Measurements from ENCODE around the gene CPPED1. TPM values are rescaled to one million over a fixed set of nuclear protein-coding genes. Genes with fewer than 3 reads are reported as not detected.

Gene CPPED1
- total and polyA plus RNA-seq, 8 donors, result 9.1 to 33.3 (median 9.8) TPM

DNA sequence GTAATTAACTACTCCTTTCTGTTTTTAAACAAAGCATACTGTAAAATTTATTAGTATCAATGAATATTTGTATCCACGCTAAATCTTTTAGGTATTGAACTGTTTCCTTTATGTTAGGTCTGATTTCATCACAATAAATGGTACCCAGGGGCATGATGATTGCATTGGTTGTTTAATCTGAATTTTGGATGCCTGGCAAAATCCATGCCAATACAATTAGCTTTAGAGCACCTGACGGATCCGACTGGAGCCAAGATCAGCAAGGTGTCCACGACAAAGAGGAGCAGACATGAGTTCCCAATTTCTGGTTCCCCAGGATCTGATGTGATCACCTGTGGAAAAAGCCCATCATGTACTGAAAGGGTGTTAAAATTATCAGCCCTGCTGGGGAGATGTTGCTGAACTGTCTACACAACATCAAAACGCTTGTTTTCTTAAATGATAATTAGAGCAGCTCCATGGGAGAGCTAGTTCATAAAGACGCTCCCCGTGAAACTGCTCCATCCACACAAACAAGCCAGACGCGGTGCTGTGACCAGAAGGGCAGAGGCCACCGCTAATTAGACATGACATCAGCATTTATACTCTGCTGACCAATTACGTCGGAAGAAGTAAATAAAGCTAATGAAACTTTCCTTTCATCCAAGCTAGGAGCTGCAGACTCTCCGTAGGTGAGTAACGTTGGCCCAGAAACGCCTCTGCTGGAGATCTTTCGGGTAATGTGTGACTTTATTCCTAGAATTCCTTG is 151.7 kb downstream of the CPPED1 start:
- Histone ChIP-seq H3K27ac (no peak overlapping the region), H3K9me3 (no peaks in the 10 kb centered on the region), H3K27me3 (no peaks in the 10 kb centered on the region), H3K36me3 (no peaks in the 10 kb centered on the region), H3K4me3 (no peak overlapping the region), H3K4me1 (no peaks in the 10 kb centered on the region)
- no peak for ATAC-seq
- DNase-seq, result no peak
- intact Hi-C loops (cut with DNase I), result no loop called here
- TF ChIP-seq, protein P1, sequence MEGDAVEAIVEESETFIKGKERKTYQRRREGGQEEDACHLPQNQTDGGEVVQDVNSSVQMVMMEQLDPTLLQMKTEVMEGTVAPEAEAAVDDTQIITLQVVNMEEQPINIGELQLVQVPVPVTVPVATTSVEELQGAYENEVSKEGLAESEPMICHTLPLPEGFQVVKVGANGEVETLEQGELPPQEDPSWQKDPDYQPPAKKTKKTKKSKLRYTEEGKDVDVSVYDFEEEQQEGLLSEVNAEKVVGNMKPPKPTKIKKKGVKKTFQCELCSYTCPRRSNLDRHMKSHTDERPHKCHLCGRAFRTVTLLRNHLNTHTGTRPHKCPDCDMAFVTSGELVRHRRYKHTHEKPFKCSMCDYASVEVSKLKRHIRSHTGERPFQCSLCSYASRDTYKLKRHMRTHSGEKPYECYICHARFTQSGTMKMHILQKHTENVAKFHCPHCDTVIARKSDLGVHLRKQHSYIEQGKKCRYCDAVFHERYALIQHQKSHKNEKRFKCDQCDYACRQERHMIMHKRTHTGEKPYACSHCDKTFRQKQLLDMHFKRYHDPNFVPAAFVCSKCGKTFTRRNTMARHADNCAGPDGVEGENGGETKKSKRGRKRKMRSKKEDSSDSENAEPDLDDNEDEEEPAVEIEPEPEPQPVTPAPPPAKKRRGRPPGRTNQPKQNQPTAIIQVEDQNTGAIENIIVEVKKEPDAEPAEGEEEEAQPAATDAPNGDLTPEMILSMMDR (IDR thresholded peaks at IDR 0.05), result no peak

DNA sequence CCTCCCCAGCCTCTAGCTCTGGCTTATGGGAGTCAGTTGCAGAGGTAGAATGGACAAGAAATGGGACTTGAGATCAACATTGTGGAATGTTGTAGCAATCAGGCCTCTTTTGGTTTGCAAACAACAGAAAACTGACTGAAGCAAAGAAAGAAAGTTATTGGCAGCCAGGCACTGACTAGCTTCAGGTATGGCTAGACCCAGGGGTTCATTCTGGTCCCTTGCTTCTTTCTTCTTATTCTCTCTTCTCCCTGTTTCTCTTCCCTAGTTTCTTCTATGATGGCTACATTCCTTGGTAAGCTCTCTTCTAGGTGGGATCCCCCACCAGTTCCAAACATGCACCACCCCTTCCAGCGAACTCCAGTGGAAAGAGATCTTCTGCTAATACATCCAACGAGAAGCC is 154.3 kb downstream of the CPPED1 start:
- Histone ChIP-seq H3K27ac (no peak overlapping the region), H3K27me3 (no peaks in the 10 kb centered on the region), H3K36me3 (no peaks in the 10 kb centered on the region), H3K9me3 (no peaks in the 10 kb centered on the region), H3K4me3 (no peak overlapping the region), H3K4me1 (no peaks in the 10 kb centered on the region)
- DNase-seq (no peak), ATAC-seq (no peak)
- intact Hi-C loops (cut with DNase I), result no loop called here
- TF ChIP-seq, protein P1 (IDR thresholded peaks at IDR 0.05), result no peak

DNA sequence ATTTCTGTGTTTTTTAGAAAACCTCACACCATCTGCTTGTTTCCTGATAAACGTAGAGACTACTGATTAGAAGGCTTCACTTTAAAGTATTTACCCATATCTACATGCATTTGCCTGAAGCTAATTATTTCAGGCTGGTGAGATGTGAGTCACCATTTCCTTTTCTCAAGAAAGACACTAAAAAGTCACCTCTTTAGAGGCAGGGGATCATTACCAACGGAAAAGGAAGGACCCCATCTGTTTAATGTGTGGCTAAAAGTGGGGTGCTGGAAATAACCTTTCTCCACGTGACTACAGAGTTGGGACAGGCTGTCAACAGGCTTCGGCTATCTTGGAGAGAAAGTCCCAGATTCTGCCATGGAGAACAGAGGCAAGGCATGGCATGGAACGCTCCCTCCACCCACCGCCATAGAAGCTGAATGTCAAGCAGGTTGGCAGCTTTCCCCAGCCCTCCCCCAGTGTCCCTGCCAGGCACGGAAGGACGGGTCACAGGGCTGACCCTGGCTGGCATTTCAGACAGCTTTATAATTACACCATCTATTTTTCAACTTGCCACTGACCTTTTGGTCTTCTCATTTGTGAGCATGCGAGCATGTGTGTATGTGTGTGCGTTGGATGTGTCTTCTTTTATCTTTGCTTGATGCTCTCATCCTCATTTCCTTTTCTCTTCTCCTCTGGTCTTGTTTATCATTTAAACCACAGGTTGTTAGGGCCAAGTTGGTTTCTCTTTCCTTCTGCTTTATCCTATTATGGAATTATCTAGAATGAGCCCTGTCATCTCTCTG is 157.0 kb downstream of the CPPED1 start:
- H3K9me3 ChIP-seq, result peaks cover 0 to 4% of the 10 kb centered on the region in 2 donors
- H3K4me3 ChIP-seq, result no peak overlapping the region
- DNase-seq (no peak), ATAC-seq (no peak)
- no peaks in the 10 kb centered on the region for H3K36me3 ChIP-seq
- intact Hi-C loops (cut with DNase I), result no loop called here
- H3K27me3 ChIP-seq, result no peaks in the 10 kb centered on the region
- H3K27ac ChIP-seq, result no peak overlapping the region
- no peaks in the 10 kb centered on the region for H3K4me1 ChIP-seq
- TF ChIP-seq, protein P1 (IDR thresholded peaks at IDR 0.05), result no peak

DNA sequence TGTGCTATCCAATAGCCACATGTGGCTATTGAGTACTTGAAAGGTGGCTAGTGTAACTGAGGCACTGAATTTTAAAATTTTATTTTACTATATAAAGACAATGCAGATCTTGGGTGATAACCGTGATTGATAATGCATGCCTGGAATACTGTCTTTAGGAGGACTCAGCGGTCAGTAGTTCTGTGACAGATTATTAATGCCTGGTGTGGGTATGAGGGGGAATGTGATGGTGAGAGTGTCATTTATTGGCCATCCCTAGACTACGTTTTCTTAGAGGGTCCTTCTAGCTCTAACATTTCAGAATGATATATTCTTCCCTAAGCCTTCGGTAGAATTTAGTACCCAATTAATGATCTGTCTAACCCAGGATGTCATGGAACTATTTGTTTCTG is 157.6 kb downstream of the CPPED1 start:
- no peak for DNase-seq
- no peak overlapping the region for H3K4me3 ChIP-seq
- intact Hi-C loops (cut with DNase I), result no loop called here

DNA sequence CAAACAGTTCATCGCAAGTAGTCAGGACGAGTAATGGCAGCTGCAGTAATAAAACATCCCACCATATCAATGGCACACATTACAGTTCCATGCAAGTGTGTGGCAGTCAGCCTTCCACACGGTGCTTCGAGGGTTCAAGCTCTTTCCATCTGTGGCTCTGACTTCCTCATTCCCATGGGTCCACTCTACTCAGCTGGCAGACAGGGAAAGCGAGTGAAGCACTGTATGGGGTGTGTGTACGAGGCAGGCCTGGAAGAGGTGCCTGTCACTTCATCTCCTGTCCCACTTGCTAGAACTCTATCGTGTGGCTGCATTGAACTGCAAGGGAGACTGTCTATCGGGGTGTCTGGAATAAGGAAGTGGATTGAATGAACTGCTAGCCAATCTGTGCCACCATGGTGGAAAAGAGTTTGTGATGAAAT is 160.6 kb downstream of the CPPED1 start:
- Histone ChIP-seq H3K9me3 (peaks cover 0 to 4% of the 10 kb centered on the region in 2 donors), H3K4me3 (no peak overlapping the region), H3K27me3 (no peaks in the 10 kb centered on the region), H3K27ac (no peak overlapping the region), H3K36me3 (no peaks in the 10 kb centered on the region), H3K4me1 (no peaks in the 10 kb centered on the region)
- DNase-seq (no peak), ATAC-seq (no peak)
- intact Hi-C loops (cut with DNase I), result no loop called here
- TF ChIP-seq, protein P1 (IDR thresholded peaks at IDR 0.05), result no peak

More for the DNA sequence above, 157.6 kb downstream of the CPPED1 start:
- TF ChIP-seq, protein P1 (IDR thresholded peaks at IDR 0.05), result no peak
- H3K36me3 ChIP-seq, result no peaks in the 10 kb centered on the region
- no peak for ATAC-seq
- peaks cover 0 to 4% of the 10 kb centered on the region in 2 donors for H3K9me3 ChIP-seq
- H3K27ac ChIP-seq, result no peak overlapping the region
- no peaks in the 10 kb centered on the region for H3K27me3 ChIP-seq
- no peaks in the 10 kb centered on the region for H3K4me1 ChIP-seq
